NCI-H446 treated with DMSO at 0.1 percent for 48 hours (cell line): Measurements from ENCODE around the gene PPM1N.

Experiments used
- DNase-seq: peaks from one replicate; lab custom pipeline; 2025; lab: John Stamatoyannopoulos, UW

The PPM1N gene

DNA sequence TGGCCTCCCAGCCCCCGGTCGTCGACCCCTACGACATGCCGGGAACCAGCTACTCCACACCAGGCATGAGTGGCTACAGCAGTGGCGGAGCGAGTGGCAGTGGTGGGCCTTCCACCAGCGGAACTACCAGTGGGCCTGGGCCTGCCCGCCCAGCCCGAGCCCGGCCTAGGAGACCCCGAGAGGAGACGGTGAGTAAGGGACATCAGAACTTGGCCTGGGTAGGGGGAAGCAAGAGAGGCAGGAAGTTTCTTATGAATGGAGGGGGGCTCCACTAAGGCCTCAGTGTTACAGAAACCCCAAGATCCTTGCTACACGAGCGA, 27.5 kb upstream of the PPM1N start:
- DNase-seq: no peak

DNA sequence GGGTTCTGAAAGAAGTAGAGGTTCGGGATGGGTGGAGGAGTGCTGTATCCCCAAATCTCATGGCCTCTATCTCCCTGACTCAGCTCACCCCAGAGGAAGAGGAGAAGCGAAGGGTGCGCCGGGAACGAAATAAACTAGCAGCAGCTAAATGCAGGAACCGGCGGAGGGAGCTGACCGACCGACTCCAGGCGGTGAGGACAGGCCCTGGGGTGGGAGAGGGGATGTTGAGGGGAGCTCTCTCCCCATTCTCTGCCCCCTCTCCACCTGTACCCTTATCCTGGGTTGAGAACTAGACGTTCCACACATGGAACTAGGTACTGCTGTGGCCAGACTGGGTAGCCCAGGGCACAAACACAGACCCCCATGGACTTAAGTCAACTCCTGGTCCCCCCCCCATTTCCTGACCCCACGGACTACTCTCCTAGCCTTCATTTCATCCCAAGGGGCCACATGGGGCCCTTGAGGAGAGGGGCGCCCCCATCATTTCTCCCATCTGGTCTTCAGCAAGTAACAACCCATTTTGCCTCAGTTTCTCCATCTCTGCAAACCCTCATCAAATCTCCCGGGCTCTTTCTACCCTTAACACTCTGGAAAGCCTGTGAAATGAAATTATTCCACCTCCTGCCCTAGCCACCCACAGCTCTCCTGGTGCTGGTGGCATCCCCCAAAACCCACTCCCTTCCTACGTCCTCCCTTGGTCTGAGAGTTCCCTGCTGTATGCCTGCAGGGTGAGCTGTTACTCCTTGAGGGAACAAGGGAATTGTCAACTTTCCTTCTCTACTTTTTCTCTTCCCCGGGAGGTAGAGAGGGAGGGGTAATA, 26.9 kb upstream of the PPM1N start:
- no peak for DNase-seq

DNA sequence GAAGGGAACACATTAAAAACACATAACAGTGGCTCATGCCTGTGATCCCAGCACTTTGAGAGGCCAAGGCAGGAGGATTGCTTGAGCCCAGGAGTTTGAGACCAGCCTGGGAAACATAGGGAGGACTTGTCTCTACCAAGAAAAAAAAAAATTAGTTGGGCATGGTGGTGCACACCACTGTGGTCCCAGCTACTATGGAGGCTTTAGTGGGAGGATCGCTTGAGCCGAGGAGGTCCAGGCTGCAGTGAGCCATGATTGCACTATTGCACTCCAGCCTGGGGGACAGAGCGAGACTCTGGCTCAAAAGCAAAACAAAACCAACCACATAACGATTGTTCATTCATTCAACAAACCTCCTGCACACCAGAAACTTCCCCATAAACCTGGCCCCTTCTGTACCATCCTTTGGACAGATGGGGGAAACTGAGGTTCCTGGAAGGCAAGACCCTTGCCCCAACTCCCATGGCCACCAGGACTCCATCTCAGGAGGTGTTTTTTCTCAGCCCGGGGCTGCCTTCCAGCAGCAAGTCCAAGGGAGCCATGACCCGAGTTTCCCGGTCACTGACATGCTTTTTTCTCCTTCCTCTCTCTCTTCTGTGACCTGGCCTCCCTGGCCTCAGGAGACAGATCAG, 26.2 kb upstream of the PPM1N start:
- no peak for DNase-seq

DNA sequence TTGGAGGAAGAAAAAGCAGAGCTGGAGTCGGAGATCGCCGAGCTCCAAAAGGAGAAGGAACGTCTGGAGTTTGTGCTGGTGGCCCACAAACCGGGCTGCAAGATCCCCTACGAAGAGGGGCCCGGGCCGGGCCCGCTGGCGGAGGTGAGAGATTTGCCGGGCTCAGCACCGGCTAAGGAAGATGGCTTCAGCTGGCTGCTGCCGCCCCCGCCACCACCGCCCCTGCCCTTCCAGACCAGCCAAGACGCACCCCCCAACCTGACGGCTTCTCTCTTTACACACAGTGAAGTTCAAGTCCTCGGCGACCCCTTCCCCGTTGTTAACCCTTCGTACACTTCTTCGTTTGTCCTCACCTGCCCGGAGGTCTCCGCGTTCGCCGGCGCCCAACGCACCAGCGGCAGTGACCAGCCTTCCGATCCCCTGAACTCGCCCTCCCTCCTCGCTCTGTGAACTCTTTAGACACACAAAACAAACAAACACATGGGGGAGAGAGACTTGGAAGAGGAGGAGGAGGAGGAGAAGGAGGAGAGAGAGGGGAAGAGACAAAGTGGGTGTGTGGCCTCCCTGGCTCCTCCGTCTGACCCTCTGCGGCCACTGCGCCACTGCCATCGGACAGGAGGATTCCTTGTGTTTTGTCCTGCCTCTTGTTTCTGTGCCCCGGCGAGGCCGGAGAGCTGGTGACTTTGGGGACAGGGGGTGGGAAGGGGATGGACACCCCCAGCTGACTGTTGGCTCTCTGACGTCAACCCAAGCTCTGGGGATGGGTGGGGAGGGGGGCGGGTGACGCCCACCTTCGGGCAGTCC, 25.5 kb upstream of the PPM1N start:
- DNase-seq: no peak

DNA sequence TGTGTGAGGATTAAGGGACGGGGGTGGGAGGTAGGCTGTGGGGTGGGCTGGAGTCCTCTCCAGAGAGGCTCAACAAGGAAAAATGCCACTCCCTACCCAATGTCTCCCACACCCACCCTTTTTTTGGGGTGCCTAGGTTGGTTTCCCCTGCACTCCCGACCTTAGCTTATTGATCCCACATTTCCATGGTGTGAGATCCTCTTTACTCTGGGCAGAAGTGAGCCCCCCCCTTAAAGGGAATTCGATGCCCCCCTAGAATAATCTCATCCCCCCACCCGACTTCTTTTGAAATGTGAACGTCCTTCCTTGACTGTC, 24.9 kb upstream of the PPM1N start:
- no peak for DNase-seq

DNA sequence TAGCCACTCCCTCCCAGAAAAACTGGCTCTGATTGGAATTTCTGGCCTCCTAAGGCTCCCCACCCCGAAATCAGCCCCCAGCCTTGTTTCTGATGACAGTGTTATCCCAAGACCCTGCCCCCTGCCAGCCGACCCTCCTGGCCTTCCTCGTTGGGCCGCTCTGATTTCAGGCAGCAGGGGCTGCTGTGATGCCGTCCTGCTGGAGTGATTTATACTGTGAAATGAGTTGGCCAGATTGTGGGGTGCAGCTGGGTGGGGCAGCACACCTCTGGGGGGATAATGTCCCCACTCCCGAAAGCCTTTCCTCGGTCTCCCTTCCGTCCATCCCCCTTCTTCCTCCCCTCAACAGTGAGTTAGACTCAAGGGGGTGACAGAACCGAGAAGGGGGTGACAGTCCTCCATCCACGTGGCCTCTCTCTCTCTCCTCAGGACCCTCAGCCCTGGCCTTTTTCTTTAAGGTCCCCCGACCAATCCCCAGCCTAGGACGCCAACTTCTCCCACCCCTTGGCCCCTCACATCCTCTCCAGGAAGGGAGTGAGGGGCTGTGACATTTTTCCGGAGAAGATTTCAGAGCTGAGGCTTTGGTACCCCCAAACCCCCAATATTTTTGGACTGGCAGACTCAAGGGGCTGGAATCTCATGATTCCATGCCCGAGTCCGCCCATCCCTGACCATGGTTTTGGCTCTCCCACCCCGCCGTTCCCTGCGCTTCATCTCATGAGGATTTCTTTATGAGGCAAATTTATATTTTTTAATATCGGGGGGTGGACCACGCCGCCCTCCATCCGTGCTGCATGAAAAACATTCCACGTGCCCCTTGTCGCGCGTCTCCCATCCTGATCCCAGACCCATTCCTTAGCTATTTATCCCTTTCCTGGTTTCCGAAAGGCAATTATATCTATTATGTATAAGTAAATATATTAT, 24.3 kb upstream of the PPM1N start:
- no peak for DNase-seq

DNA sequence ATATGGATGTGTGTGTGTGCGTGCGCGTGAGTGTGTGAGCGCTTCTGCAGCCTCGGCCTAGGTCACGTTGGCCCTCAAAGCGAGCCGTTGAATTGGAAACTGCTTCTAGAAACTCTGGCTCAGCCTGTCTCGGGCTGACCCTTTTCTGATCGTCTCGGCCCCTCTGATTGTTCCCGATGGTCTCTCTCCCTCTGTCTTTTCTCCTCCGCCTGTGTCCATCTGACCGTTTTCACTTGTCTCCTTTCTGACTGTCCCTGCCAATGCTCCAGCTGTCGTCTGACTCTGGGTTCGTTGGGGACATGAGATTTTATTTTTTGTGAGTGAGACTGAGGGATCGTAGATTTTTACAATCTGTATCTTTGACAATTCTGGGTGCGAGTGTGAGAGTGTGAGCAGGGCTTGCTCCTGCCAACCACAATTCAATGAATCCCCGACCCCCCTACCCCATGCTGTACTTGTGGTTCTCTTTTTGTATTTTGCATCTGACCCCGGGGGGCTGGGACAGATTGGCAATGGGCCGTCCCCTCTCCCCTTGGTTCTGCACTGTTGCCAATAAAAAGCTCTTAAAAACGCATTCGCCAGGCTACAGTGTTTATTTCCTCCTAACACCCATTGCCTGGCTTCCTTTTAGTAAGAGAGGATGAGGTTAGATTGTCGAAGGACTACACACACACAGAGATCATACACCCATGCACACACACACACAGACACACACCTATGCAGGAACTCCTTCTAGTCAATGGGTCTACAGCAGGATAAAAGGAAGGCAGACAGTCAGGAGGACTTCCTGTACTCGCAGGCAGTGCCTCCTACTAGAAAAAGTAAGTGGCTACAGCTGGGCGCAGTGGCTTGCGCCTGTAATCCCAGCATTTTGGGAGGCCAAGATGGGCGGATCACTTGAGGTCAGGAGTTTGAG, 23.4 kb upstream of the PPM1N start:
- DNase-seq: no peak

DNA sequence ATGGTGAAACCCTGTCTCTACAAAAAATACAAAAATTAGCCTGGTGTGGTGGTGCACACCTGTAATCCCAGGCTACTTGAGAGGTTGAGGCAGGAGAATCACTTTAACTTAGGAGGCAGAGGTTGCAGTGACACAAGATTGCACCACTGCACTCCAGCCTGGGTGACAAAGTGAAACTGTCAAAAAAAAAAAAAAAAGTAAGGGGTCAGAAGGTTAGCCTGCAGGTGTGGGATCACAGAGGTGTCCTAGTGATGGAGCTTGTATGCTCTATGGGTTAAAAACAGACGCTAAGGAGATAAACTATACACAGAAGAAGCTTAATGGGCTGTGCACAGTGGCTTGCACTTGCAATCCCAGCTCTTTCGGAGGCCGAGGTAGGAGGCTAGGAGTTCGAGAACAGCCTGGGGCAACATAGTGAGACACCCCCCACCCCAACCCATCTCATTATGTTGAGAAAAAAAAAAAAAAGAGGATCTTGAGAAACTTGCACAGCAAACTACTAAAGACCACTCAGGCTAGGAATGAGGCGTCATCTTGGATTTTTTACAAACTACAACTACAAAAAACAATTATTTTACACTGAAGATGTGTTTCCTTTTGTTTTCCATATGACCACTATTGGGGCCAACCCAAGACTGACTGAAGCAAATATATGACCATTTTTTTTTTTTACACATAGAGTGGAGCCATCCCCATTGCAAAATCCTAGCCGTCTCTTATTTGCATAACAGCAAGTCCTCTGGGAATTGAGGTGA, 22.5 kb upstream of the PPM1N start:
- no peak for DNase-seq

DNA sequence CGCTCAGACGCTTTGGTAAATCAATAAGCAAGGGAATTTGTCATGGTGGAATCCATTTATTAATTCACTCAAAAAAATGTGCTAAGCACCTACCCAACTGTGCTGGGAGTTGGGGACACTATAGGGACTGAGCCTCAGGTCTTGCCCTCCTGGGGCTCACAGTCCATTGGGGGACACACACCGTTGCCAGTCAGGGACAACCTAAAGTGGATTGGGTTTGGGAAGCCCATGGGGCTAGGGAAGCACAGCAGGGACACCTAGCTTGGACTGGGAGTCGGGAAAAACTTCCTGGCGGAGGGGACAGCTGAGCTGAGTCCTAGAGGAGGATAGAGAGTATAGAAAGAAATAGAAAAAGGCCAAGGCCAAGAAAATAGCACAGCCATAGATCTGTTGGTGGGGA, 21.9 kb upstream of the PPM1N start:
- DNase-seq: no peak

DNA sequence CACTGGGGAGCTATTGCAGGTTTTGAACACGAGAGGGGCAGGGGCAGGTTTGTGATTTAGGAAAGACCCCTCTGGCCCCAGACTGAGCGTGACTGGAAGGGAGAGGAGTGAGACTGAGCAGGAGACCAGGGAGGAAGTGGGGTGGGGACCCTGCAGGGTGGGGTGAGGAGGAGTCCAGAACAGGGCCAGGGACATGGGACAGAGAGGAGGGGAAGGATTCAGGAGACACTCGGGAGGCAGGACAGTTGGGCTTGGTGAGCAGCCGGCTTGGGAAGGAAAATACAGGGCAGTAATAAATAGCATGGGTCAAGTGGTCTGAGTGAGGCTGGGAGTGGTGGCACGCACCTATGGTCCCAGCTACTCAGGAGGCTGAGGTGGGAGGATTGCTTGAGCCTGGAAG, 21.1 kb upstream of the PPM1N start:
- DNase-seq: no peak

DNA sequence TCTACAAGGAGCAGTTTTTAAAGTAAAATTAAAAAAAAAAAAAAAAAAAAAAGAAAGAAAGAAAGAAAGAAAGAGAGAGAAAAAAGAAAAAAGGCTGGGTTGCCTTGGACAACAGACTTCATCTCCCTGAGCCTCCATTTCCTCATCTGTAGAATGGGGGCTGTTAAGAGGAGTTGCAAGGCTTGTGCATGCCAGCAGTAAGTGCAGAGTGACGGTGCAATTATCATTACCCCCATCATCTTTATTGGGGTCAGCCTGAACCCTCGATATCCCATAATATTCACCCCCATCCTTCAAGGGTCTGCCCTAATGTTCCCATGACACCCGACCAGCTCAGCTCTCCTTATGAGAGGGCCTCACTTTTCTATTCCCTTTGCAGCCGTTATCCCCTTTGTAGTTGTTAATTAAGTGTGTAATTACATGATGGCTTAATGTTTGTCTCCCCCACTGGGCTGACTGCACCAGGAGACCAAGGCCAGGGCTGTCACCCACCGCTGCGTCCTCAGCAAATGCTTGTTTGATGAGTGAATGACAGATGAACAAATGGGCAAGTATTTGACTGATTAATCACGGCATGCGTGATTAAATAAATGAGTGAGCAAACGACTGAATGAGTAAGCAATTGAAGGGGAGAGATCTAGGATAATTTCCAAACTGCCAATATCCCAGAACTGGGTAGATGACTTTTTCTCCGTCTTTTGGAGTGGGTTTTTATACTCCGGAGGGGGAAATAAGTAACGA, 20.4 kb upstream of the PPM1N start:
- peak; percentile 75 for DNase-seq

DNA sequence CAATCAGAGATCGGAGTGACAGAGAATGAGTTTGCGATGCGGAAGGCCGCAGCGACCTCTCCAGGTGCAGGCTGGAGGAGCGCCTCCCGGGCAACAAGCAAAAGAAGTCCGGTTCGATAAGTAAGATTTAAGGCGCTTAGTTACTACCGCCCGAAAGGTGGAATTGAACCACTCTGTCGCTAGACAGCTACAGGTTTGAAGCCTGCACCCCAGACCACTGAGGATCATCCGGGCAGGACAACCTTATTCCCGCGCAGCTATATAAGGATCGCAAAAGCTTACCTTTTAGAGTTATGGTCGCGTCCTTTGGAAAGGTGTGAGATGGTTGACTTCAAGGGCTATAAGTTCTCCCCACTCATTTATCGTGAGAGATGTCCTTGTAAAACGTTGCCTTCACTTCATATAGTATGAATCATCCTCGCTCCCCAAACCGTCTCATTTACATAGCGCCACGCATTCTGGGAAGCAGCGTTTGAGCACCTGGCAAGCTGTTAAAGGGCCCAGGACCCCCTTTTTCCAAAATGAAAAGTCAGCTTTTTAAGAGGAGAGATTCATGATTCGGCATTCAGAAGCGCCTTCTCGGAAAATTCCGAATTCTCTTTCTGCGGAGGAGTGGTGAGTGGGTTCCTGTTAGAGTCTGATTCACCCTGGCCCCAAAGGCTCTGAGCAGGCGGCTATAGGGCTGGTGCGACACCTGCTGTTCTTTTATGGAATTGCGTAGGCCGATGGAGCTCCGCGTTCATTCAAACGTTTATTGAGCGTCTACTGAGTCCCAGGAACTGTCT, 19.6 kb upstream of the PPM1N start:
- DNase-seq: peak; percentile 90

DNA sequence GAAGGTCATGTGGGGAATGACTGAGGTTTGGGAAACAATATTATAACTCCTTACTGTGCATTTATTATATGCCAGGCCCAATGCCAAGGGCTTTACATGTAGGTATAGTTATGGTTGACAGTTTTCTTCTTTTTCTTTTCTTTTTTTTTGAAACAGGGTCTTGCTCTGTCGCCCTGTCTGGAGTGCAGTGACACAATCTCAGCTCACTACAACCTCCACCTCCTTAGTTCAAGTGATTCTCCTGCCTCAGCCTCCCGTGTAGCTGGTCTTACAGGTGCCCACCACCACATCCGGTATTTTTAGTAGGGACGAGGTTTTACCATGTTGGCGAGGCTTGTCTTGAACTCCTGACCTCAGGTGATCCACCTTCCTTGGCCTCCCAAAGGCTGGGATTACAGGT, 15.2 kb upstream of the PPM1N start:
- no peak for DNase-seq

DNA sequence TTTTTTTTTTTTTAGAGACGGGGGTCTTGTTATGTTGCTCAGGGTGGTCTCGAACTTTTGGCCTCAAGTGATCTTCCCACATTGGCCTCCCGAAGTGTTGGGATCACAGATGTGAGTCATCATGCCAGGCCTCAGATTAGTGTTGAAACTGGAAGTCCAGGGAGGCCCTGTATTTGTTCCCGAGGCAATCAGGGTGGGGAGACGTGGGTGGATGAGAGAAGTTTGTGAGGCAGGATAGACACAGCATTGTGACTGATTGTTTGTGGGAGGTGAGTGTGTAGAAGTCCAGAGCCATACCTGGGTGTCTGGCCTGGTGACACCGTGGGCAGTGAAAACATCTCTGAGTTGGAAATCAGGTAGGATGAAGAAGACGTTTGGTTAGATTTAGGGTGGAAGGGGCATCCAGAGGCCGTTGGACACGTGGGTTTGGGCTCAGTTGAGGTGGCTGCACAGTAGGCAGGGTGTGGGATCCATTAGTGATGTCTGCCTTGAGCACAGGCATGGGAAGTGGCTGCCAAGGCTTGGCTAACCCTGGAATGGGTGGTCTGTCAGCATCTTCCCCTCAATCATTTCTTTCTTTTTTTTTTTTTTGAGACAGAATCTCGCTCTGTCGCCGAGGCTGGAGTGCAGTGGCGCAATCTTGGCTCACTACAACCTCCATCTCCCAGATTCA, 13.8 kb upstream of the PPM1N start:
- DNase-seq: no peak

DNA sequence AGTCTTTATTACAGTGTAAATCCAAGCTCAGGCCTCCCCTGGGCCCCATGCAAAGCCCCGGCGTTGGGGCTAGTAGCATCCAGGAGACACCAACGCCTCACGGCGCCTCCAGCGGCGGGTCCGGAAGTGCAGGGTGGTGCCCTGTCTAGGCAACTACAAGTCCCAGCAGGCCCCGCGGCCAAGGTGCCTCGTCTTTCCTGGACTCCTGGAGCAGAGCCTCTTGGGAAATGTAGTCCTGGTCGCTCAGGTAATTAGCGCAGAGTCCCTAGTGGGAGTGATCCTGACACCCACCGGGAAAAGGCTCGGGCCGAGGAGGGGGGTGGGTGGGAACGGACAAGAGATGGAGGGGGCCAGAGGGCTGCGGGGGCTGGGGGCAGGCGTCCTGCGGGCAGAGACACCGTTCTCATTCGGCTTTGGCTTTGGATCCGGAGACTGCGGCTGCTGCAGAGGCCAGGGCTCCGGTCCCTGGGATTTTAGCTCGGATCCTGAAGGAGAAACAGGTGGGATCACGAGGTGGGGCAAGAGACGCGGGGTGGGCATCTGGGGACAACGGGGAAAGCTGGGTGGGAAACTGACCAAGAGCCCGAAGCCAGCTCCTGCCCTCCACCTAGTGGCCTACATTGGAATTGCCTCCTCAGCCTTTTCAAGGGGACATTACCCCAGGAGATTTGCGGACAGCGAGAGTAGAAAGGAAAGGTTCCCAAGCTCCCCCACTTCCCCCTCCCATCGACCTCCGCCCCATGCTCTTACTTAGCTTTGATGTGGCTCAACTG, 12.8 kb upstream of the PPM1N start:
- peak; percentile 87 for DNase-seq

DNA sequence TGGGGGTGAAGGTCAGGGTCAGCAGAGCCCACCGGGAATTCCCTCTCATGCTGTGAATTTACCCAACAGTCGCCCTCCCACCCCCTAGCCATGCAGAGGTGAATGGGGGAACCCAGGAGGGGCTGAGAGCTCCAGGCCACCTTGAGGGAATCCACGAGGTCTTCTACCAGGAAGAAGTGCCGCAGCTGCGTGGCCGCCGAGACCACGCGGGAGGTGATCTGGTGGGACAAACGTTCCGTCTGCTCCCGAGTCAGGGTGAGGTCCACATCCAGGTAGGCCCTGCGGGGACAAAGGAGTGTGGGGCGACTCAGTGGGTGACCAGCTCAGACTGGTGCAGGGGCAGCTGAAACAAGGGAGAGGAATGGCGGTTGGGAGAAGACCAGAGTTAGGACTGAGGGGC, 9.5 kb upstream of the PPM1N start:
- DNase-seq: no peak

DNA sequence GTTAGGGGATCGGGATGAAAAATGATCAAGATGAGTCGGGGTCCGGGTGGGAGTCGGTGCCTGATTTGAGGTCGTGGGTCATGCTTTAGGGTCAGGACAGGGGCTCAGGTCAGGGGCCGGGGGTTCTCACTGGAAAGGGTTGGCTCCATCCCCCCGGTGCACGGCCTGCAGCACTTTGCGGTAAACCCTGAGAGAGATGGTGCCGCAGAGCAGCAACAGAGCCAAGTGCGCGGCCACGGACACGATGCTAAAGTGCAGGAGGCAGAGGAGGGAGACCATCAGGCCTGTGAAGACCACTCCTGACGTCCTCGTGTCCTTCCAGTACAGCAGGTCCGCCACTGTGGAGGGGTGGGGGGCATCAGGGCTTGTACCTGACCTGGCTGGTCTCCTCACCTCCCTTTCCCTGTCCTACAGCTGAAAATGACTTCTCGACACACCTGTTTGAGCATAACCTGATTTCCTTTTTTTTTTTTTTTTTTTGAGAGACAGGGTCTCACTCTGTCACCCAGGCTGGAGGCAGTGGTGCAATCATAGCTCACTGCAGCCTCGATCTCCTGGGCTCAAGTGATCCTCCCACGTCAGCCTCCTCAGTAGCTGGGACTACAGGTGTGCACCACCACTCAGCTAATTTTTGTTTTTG, 8.9 kb upstream of the PPM1N start:
- no peak for DNase-seq
